HepG2 (cell line): Measurements from ENCODE around the gene GNL3. TPM values are rescaled to one million over a fixed set of nuclear protein-coding genes. Genes with fewer than 3 reads are reported as not detected.

Experiments
- BRF2 ChIP-seq: sonication (generic); formaldehyde crosslinking; IDR thresholded peaks from 2 replicates; pipeline ENCODE4 v1.8.1; 2022; ENCODE audit warnings: mild to moderate bottlenecking, missing genetic modification reagents
- HNRNPLL ChIP-seq: fragments of 200-400 bp; formaldehyde crosslinking; IDR thresholded peaks from 2 replicates; pipeline ENCODE4 v1.6.1; 2017; ENCODE audit warnings: mild to moderate bottlenecking, low read depth, low read length; ENCODE audit not compliant: poor library complexity, severe bottlenecking
- HNRNPUL1 ChIP-seq: fragments of 200-400 bp; formaldehyde crosslinking; IDR thresholded peaks from 2 replicates; pipeline ENCODE4 v1.6.1; 2017; ENCODE audit warnings: low read depth, mild to moderate bottlenecking, low read length, moderate library complexity
- ISL2 ChIP-seq: sonication (generic); formaldehyde crosslinking; IDR thresholded peaks from 2 replicates; pipeline ENCODE4 v1.5.0; 2020; ENCODE audit warnings: missing genetic modification reagents
- MED13 ChIP-seq: sonication (generic); formaldehyde crosslinking; IDR thresholded peaks from 2 replicates; pipeline ENCODE4 v1.5.0; 2020; ENCODE audit warnings: missing genetic modification reagents
- NFE2L1 ChIP-seq: sonication (generic); formaldehyde crosslinking; IDR thresholded peaks from 2 replicates; pipeline ENCODE4 v1.4.0; 2020; ENCODE audit warnings: missing genetic modification reagents, mild to moderate bottlenecking, borderline replicate concordance
- NRL ChIP-seq: sonication (generic); formaldehyde crosslinking; IDR thresholded peaks from 2 replicates; pipeline ENCODE4 v1.5.0; 2020; ENCODE audit warnings: missing genetic modification reagents, mild to moderate bottlenecking, moderate library complexity, borderline replicate concordance
- PAWR ChIP-seq: sonication (generic); formaldehyde crosslinking; IDR thresholded peaks from 2 replicates; pipeline ENCODE4 v1.4.0; 2020; ENCODE audit warnings: missing genetic modification reagents, mild to moderate bottlenecking, borderline replicate concordance
- RAD21 ChIP-seq: fragments of 450-650 bp; formaldehyde crosslinking; IDR thresholded peaks from 2 replicates; pipeline ENCODE4 v1.5.0; 2020; ENCODE audit warnings: mild to moderate bottlenecking
- RBM22 ChIP-seq: fragments of 200-400 bp; formaldehyde crosslinking; optimal IDR thresholded peaks from 2 replicates; pipeline ENCODE3; 2017; ENCODE audit warnings: mild to moderate bottlenecking, low read length, moderate library complexity
- SIX1 ChIP-seq: sonication (generic); formaldehyde crosslinking; IDR thresholded peaks from 2 replicates; pipeline ENCODE4 v1.4.0; 2020; ENCODE audit warnings: missing genetic modification reagents, borderline replicate concordance
- SP5 ChIP-seq: IDR thresholded peaks from 2 replicates; pipeline ENCODE4 v1.6.1; 2016; ENCODE audit warnings: low read depth, borderline replicate concordance
- SRY ChIP-seq: sonication (generic); formaldehyde crosslinking; IDR thresholded peaks from 2 replicates; pipeline ENCODE4 v1.8.0; 2022; ENCODE audit warnings: mild to moderate bottlenecking, missing genetic modification reagents
- ZIK1 ChIP-seq: sonication (generic); formaldehyde crosslinking; IDR thresholded peaks from 2 replicates; pipeline ENCODE4 v1.5.0; 2020; ENCODE audit warnings: mild to moderate bottlenecking, low read depth, missing genetic modification reagents, borderline replicate concordance
- ZNF280D ChIP-seq: sonication (generic); formaldehyde crosslinking; IDR thresholded peaks from 2 replicates; pipeline ENCODE4 v1.5.1; 2020; ENCODE audit warnings: mild to moderate bottlenecking, missing genetic modification reagents
- ZNF441 ChIP-seq: sonication (generic); formaldehyde crosslinking; IDR thresholded peaks from 2 replicates; pipeline ENCODE4 v1.7.0; 2021; ENCODE audit warnings: missing genetic modification reagents, borderline replicate concordance
- ZNF563 ChIP-seq: sonication (generic); formaldehyde crosslinking; IDR thresholded peaks from 2 replicates; pipeline ENCODE4 v1.8.0; 2022; ENCODE audit warnings: mild to moderate bottlenecking, moderate library complexity, missing genetic modification reagents
- ZNF720 ChIP-seq: sonication (generic); formaldehyde crosslinking; IDR thresholded peaks from 2 replicates; pipeline ENCODE4 v1.4.0; 2020; ENCODE audit warnings: missing genetic modification reagents
- polyA plus RNA-seq, 8 experiments: library from polyadenylated mRNA; depleted of rRNA in 3 of 8; stranded (reverse) in 7 of 8; unstranded in 1 of 8; fragments of >200 nt; fragmentation: Illumina TruSeq in 4 of 8; extraction: Trizol in 4 of 8; gene quantifications; 2 replicates each; pipeline versions ENCODE4 v1.2.1 to v1.2.3, GENCODE V29; 2011 to 2016; ENCODE audit warnings: low read depth in 4 of 8, missing spikeins in 1 of 8, mixed read lengths in 1 of 8; ENCODE audit not compliant: insufficient read depth in 1 of 8
- total RNA-seq, 5 experiments: library from RNA; depleted of rRNA; stranded (reverse); fragments of >200 nt; fragmentation: Illumina TruSeq; extraction: Trizol; gene quantifications; 2 replicates each; pipeline ENCODE4 v1.2.3, GENCODE V29; 2016; ENCODE audit warnings: low read depth in 1 of 5
- TF ChIP-seq, protein P1 (sequence below): sonication (generic); formaldehyde crosslinking; IDR thresholded peaks from 2 replicates; pipeline ENCODE4 v1.4.0; 2020; ENCODE audit warnings: mild to moderate bottlenecking, low read depth, missing genetic modification reagents
- TF ChIP-seq, protein P2 (sequence below): sonication (generic); formaldehyde crosslinking; IDR thresholded peaks from 2 replicates; pipeline ENCODE4 v1.4.0; 2020; ENCODE audit warnings: low read depth, mild to moderate bottlenecking, missing genetic modification reagents

Gene GNL3
- total and polyA plus RNA-seq, 2 of the 13 experiments (the other 11 are each of a cell fraction or from before 2014, with no cell fraction given) = 129 to 257 TPM

GRCh38 chr3:52685709-52686691 lies at the start of gene GNL3, which contains the start of gene PBRM1 (continued):
- TF ChIP-seq RBM22 (peak; percentile 69), ISL2 (CRISPR knock-in tag) (peak; percentile 81), ZNF563 (peak; percentile 75; the same call in 1 of the 2 replicates), NFE2L1 (CRISPR knock-in tag) (no peak), MED13 (CRISPR knock-in tag) (peak; percentile 67), RAD21 (CRISPR knock-in tag) (peak; percentile 27; the same call in 1 of the 2 replicates), HNRNPUL1 (0 out of 2 replicates have a peak, but pooled peaks have one; percentile 29), SRY (CRISPR knock-in tag) (peak; percentile 89), SIX1 (CRISPR knock-in tag) (peak; percentile 25; the same call in 1 of the 2 replicates), NRL (CRISPR knock-in tag) (peak; percentile 97), ZNF720 (0 out of 2 replicates have a peak, but pooled peaks have one; percentile 34), ZNF441 (peak; percentile 57; the same call in 1 of the 2 replicates), SP5 (CRISPR knock-in tag) (peak; percentile 54; the same call in 1 of the 2 replicates), PAWR (CRISPR knock-in tag) (0 out of 2 replicates have a peak, but pooled peaks have one; percentile 44), ZIK1 (CRISPR knock-in tag) (peak; percentile 92; the same call in 1 of the 2 replicates), ZNF280D (CRISPR knock-in tag) (peak; percentile 61; the same call in 1 of the 2 replicates), HNRNPLL (peak; percentile 99), BRF2 (peak; percentile 84)
- TF ChIP-seq, protein P1, sequence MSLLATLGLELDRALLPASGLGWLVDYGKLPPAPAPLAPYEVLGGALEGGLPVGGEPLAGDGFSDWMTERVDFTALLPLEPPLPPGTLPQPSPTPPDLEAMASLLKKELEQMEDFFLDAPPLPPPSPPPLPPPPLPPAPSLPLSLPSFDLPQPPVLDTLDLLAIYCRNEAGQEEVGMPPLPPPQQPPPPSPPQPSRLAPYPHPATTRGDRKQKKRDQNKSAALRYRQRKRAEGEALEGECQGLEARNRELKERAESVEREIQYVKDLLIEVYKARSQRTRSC (CRISPR knock-in tag) = peak; percentile 72; the same call in 1 of the 2 replicates
- TF ChIP-seq, protein P2, sequence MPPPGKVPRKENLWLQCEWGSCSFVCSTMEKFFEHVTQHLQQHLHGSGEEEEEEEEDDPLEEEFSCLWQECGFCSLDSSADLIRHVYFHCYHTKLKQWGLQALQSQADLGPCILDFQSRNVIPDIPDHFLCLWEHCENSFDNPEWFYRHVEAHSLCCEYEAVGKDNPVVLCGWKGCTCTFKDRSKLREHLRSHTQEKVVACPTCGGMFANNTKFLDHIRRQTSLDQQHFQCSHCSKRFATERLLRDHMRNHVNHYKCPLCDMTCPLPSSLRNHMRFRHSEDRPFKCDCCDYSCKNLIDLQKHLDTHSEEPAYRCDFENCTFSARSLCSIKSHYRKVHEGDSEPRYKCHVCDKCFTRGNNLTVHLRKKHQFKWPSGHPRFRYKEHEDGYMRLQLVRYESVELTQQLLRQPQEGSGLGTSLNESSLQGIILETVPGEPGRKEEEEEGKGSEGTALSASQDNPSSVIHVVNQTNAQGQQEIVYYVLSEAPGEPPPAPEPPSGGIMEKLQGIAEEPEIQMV = peak; percentile 83; the same call in 1 of the 2 replicates
